Measurements from ENCODE around the gene DOK3. TPM values are rescaled to one million over a fixed set of nuclear protein-coding genes. Genes with fewer than 3 reads are reported as not detected.

The DOK3 gene
- total and polyA plus RNA-seq, 2 experiments from 2014 or later = 2.2 to 11.1 TPM

GRCh38 chr5:177514541-177514940, 4.9 kb upstream of the DOK3 start:
- no peak for ATAC-seq
- peaks cover 15% of the 10 kb centered on the region for H3F3A ChIP-seq (replicated peaks; ENCODE audit: low read depth)
- Mint-ChIP-seq H3K4me3 (no peak overlapping the region; the same call in 2 of the 3 replicates), H3K9me3 (peaks cover 2% of the 10 kb centered on the region; the same call in 2 of the 3 replicates), H3K4me1 (peaks cover 23% of the 10 kb centered on the region), H3K36me3 (ENCODE audit: low read depth) (peaks cover 72% of the 10 kb centered on the region), H3K27ac (no peak overlapping the region), H3K27me3 (ENCODE audit: insufficient read depth, low read depth, poor library complexity) (peaks cover 16% of the 10 kb centered on the region)
- no peak overlapping the region for H3K27ac ChIP-seq (ENCODE audit: low read depth)
- no peak for DNase-seq (ENCODE audit: low spot score)
- H4K20me1 ChIP-seq (replicated peaks; ENCODE audit: insufficient read depth) = no peaks in the 10 kb centered on the region
- TF ChIP-seq STAT1 (IDR thresholded peaks at IDR 0.05; ENCODE audit: unreplicated experiment) = no peak
- TF ChIP-seq CREB1 (CRISPR knock-in tag; IDR thresholded peaks at IDR 0.05; ENCODE audit: low read depth) = no peak
- no peak for TF ChIP-seq POLR2AphosphoS5 (IDR thresholded peaks at IDR 0.05; ENCODE audit: low read depth)
- TF ChIP-seq EZH2 (IDR thresholded peaks at IDR 0.05; ENCODE audit: low read depth, unreplicated experiment) = no peak
- TF ChIP-seq, protein P1, sequence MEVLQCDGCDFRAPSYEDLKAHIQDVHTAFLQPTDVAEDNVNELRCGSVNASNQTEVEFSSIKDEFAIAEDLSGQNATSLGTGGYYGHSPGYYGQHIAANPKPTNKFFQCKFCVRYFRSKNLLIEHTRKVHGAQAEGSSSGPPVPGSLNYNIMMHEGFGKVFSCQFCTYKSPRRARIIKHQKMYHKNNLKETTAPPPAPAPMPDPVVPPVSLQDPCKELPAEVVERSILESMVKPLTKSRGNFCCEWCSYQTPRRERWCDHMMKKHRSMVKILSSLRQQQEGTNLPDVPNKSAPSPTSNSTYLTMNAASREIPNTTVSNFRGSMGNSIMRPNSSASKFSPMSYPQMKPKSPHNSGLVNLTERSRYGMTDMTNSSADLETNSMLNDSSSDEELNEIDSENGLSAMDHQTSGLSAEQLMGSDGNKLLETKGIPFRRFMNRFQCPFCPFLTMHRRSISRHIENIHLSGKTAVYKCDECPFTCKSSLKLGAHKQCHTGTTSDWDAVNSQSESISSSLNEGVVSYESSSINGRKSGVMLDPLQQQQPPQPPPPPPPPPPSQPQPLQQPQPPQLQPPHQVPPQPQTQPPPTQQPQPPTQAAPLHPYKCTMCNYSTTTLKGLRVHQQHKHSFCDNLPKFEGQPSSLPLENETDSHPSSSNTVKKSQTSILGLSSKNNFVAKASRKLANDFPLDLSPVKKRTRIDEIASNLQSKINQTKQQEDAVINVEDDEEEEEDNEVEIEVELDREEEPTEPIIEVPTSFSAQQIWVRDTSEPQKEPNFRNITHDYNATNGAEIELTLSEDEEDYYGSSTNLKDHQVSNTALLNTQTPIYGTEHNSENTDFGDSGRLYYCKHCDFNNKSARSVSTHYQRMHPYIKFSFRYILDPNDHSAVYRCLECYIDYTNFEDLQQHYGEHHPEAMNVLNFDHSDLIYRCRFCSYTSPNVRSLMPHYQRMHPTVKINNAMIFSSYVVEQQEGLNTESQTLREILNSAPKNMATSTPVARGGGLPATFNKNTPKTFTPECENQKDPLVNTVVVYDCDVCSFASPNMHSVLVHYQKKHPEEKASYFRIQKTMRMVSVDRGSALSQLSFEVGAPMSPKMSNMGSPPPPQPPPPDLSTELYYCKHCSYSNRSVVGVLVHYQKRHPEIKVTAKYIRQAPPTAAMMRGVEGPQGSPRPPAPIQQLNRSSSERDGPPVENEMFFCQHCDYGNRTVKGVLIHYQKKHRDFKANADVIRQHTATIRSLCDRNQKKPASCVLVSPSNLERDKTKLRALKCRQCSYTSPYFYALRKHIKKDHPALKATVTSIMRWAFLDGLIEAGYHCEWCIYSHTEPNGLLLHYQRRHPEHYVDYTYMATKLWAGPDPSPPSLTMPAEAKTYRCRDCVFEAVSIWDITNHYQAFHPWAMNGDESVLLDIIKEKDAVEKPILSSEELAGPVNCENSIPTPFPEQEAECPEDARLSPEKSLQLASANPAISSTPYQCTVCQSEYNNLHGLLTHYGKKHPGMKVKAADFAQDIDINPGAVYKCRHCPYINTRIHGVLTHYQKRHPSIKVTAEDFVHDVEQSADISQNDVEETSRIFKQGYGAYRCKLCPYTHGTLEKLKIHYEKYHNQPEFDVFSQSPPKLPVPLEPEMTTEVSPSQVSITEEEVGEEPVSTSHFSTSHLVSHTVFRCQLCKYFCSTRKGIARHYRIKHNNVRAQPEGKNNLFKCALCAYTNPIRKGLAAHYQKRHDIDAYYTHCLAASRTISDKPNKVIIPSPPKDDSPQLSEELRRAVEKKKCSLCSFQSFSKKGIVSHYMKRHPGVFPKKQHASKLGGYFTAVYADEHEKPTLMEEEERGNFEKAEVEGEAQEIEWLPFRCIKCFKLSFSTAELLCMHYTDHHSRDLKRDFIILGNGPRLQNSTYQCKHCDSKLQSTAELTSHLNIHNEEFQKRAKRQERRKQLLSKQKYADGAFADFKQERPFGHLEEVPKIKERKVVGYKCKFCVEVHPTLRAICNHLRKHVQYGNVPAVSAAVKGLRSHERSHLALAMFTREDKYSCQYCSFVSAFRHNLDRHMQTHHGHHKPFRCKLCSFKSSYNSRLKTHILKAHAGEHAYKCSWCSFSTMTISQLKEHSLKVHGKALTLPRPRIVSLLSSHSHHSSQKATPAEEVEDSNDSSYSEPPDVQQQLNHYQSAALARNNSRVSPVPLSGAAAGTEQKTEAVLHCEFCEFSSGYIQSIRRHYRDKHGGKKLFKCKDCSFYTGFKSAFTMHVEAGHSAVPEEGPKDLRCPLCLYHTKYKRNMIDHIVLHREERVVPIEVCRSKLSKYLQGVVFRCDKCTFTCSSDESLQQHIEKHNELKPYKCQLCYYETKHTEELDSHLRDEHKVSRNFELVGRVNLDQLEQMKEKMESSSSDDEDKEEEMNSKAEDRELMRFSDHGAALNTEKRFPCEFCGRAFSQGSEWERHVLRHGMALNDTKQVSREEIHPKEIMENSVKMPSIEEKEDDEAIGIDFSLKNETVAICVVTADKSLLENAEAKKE (CRISPR knock-in tag; IDR thresholded peaks at IDR 0.05) = no peak
- TF ChIP-seq REST (IDR thresholded peaks at IDR 0.05; ENCODE audit: unreplicated experiment) = no peak
- no peak overlapping the region for H3K4me3 ChIP-seq
- no peak overlapping the region for H3K4me2 ChIP-seq
- H3K27me3 ChIP-seq (ENCODE audit: insufficient read depth) = no peaks in the 10 kb centered on the region
- H3K79me2 ChIP-seq (replicated peaks; ENCODE audit: insufficient read depth) = peaks cover 16% of the 10 kb centered on the region
- no peaks in the 10 kb centered on the region for H3K9me2 ChIP-seq (ENCODE audit: insufficient read depth)
- H3K4me1 ChIP-seq (ENCODE audit: insufficient read depth) = peaks cover 10% of the 10 kb centered on the region; the same call in 1 of the 2 replicates
- no peak overlapping the region for H2AFZ ChIP-seq
- peaks cover 13% of the 10 kb centered on the region for H3K36me3 ChIP-seq (ENCODE audit: insufficient read depth)
